GM12892 (cell line): ENCODE data around the gene LIPA.

Experiments
- POLR2A ChIP-seq: IDR thresholded peaks from 2 replicates; pipeline ENCODE4 v1.6.1; 2011; ENCODE audit warnings: low read depth, low read length, control low read depth
- POLR2AphosphoS5 ChIP-seq: IDR thresholded peaks from 2 replicates; pipeline ENCODE4 v1.6.1; 2011; ENCODE audit warnings: low read depth, low read length, control low read depth
- TAF1 ChIP-seq: IDR thresholded peaks from 2 replicates; pipeline ENCODE4 v1.6.1; 2011; ENCODE audit warnings: low read depth, mild to moderate bottlenecking, control low read depth, low read length, borderline replicate concordance

- no peak for TF ChIP-seq POLR2A
- TF ChIP-seq TAF1: no peak
- no peak for TF ChIP-seq POLR2AphosphoS5
Observed at GRCh38 chr10:89213191-89213808, 38.3 kb downstream of the LIPA start.
